Measurements from ENCODE around the gene CPLX4. TPM values are rescaled to one million over a fixed set of nuclear protein-coding genes. Genes with fewer than 3 reads are reported as not detected.

The CPLX4 gene
- total RNA-seq, 1 donor from 2014 or later: 2.2 TPM

DNA sequence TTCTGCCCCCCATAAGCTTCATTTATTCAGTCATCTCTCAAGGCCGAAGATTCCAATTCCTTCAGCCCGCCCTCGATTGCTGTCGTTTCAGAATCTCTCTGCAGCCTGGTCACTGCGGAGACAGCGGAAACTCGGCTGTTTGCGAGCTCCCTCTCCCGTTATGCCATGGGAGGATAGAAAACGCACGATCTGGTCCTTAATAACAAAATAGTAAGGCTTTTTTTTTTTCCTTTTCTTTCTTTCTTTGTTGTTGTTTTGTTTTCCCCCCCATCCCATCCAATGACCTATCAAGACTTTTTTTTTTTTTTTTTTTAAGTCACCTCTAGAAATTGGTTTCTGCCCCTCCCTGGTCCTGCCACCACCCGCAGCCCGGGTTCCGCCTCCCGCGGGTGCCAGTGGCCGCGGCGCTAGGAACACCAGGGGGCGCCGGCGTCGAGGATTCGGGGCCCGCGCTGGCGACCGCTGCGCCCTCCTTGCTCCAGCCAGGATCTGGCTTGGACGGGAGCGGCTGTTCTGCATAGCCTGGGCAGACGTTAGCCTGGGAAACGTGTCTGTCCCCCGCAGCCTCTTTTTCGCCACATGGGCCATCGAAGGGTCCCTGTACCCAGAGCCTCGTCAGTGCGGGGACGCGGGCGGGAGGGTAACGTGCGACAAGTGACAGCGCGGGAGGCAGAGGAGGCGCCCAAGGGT lies 10.1 kb downstream of the CPLX4 start:
- peak; percentile 62 for TF ChIP-seq EZH2 (IDR thresholded peaks at IDR 0.05)
- TF ChIP-seq, protein P1, sequence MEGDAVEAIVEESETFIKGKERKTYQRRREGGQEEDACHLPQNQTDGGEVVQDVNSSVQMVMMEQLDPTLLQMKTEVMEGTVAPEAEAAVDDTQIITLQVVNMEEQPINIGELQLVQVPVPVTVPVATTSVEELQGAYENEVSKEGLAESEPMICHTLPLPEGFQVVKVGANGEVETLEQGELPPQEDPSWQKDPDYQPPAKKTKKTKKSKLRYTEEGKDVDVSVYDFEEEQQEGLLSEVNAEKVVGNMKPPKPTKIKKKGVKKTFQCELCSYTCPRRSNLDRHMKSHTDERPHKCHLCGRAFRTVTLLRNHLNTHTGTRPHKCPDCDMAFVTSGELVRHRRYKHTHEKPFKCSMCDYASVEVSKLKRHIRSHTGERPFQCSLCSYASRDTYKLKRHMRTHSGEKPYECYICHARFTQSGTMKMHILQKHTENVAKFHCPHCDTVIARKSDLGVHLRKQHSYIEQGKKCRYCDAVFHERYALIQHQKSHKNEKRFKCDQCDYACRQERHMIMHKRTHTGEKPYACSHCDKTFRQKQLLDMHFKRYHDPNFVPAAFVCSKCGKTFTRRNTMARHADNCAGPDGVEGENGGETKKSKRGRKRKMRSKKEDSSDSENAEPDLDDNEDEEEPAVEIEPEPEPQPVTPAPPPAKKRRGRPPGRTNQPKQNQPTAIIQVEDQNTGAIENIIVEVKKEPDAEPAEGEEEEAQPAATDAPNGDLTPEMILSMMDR (IDR thresholded peaks at IDR 0.05): peak; percentile 88
- no peak for TF ChIP-seq EZH2phosphoT487 (IDR thresholded peaks at IDR 0.05)
- H3K27ac Mint-ChIP-seq: no peak overlapping the region
- H3K4me1 Mint-ChIP-seq: peaks cover 2% of the 10 kb centered on the region
- H3K27me3 Mint-ChIP-seq (ENCODE audit: insufficient read depth, low read depth): peaks cover 13% of the 10 kb centered on the region
- Histone ChIP-seq H3K36me3 (no peaks in the 10 kb centered on the region), H3K27ac (no peak overlapping the region), H2AFZ (replicated peaks) (peak overlapping the region; percentile 64), H3K4me1 (peaks cover 18% of the 10 kb centered on the region), H3K79me2 (ENCODE audit: low read depth) (no peaks in the 10 kb centered on the region), H3K4me2 (peak overlapping the region; percentile 68), H3K4me3 (peak overlapping the region; percentile 26), H4K20me1 (ENCODE audit: low read depth) (no peaks in the 10 kb centered on the region), H3K9me3 (ENCODE audit: low read depth) (no peaks in the 10 kb centered on the region), H3K9ac (no peak overlapping the region), H3F3A (ENCODE audit: low read depth) (peaks cover 17% of the 10 kb centered on the region), H3K27me3 (peaks cover 50% of the 10 kb centered on the region)
- no peaks in the 10 kb centered on the region for H3K36me3 Mint-ChIP-seq
- H3K9me3 Mint-ChIP-seq: no peaks in the 10 kb centered on the region
- peak; percentile 91 for DNase-seq (ENCODE audit: low spot score)
- H3K4me3 Mint-ChIP-seq: peak overlapping the region; percentile 27

DNA sequence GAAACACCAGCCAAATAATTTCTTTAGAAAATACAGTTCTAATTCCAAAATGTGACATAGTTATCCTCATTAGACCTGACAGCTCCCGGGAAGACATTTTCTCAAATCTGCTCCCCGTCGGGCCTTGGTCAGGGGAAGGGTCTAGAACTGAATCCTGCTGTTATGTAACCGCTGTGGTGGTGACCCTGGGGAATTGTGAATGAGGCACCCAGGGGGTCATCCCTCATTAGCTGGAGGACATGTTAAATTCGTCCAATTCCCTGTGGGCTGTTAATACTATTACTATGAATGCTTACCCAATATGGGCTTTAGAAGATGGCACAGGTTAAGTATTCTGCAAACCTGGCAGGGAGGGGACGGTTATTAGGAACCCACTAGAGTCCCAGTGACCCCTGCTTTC lies 11.8 kb downstream of the CPLX4 start:
- no peak overlapping the region for H3K9ac ChIP-seq
- TF ChIP-seq EZH2 (IDR thresholded peaks at IDR 0.05): no peak
- TF ChIP-seq, protein P1 (IDR thresholded peaks at IDR 0.05): no peak
- no peak for TF ChIP-seq EZH2phosphoT487 (IDR thresholded peaks at IDR 0.05)
- Mint-ChIP-seq H3K27ac (no peak overlapping the region), H3K9me3 (no peaks in the 10 kb centered on the region), H3K27me3 (ENCODE audit: insufficient read depth, low read depth) (peaks cover 13% of the 10 kb centered on the region), H3K36me3 (no peaks in the 10 kb centered on the region), H3K4me1 (peaks cover 9% of the 10 kb centered on the region), H3K4me3 (no peak overlapping the region)
- H3K36me3 ChIP-seq: no peaks in the 10 kb centered on the region
- no peak overlapping the region for H2AFZ ChIP-seq (replicated peaks)
- no peaks in the 10 kb centered on the region for H3K9me3 ChIP-seq (ENCODE audit: low read depth)
- no peaks in the 10 kb centered on the region for H3K79me2 ChIP-seq (ENCODE audit: low read depth)
- no peak overlapping the region for H3K4me3 ChIP-seq
- H3K4me2 ChIP-seq: no peak overlapping the region
- no peaks in the 10 kb centered on the region for H4K20me1 ChIP-seq (ENCODE audit: low read depth)
- no peak overlapping the region for H3K27ac ChIP-seq
- H3F3A ChIP-seq (ENCODE audit: low read depth): peaks cover 17% of the 10 kb centered on the region
- DNase-seq (ENCODE audit: low spot score): no peak
- peaks cover 21% of the 10 kb centered on the region for H3K4me1 ChIP-seq
- H3K27me3 ChIP-seq: peaks cover 46% of the 10 kb centered on the region

DNA sequence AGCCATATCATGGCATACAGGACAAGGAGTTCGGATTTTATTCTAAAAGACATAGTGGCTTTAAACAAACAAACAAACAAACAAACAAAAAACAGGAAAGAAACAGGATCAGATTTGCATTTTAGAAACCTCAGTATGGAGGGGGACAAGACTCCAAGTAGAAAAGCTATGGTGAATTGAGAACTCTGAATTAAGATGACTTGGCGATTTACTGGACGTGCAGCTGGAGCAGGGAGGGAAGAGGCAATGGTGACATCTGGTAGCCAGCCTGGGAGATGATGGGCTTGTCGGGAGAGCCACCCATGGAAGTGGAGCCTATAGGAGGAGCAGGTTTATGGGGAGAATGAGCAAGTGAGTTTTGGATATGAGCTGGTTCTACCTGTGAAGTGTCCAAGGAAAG lies 13.2 kb downstream of the CPLX4 start:
- H3K4me1 Mint-ChIP-seq: peaks cover 11% of the 10 kb centered on the region
- H3K27ac ChIP-seq: no peak overlapping the region
- H3K27ac Mint-ChIP-seq: no peak overlapping the region

More for the DNA sequence above, 13.2 kb downstream of the CPLX4 start:
- DNase-seq (ENCODE audit: low spot score): no peak
- peaks cover 17% of the 10 kb centered on the region for H3F3A ChIP-seq (ENCODE audit: low read depth)
- no peak overlapping the region for H3K9ac ChIP-seq
- H3K27me3 Mint-ChIP-seq (ENCODE audit: insufficient read depth, low read depth): peaks cover 13% of the 10 kb centered on the region
- no peak overlapping the region for H2AFZ ChIP-seq (replicated peaks)
- no peaks in the 10 kb centered on the region for H3K36me3 Mint-ChIP-seq
- no peak overlapping the region for H3K4me3 ChIP-seq
- no peaks in the 10 kb centered on the region for H3K36me3 ChIP-seq
- H3K4me3 Mint-ChIP-seq: no peak overlapping the region
- no peaks in the 10 kb centered on the region for H4K20me1 ChIP-seq (ENCODE audit: low read depth)
- H3K9me3 Mint-ChIP-seq: no peaks in the 10 kb centered on the region
- TF ChIP-seq EZH2phosphoT487 (IDR thresholded peaks at IDR 0.05): no peak
- TF ChIP-seq, protein P1 (IDR thresholded peaks at IDR 0.05): no peak
- no peak for TF ChIP-seq EZH2 (IDR thresholded peaks at IDR 0.05)
- no peak overlapping the region for H3K4me2 ChIP-seq
- peaks cover 21% of the 10 kb centered on the region for H3K4me1 ChIP-seq
- H3K9me3 ChIP-seq (ENCODE audit: low read depth): no peaks in the 10 kb centered on the region
- peaks cover 35% of the 10 kb centered on the region for H3K27me3 ChIP-seq
- H3K79me2 ChIP-seq (ENCODE audit: low read depth): no peaks in the 10 kb centered on the region
